IMR-90 (cell line): Measurements from ENCODE around the gene RNF19B. TPM values are rescaled to one million over a fixed set of nuclear protein-coding genes. Genes with fewer than 3 reads are reported as not detected.

ENCODE experiments used
- ATAC-seq: fragments of 200-7000 bp; cut with Tn5 transposase; 2 replicates; pipeline ENCODE4 v1.9.1; 2020; ENCODE audit warnings: low read depth, mild to moderate bottlenecking, moderate library complexity
- BruUV-seq: library from RNA; stranded (reverse); fragments of 400-500 nt; replicated peaks from 2 replicates; lab custom pipeline; 2021; lab: Mats Ljungman, UMichigan
- CTCF ChIA-PET: fragments of 300-600 bp; formaldehyde crosslinking; extraction: SDS; loops from one replicate; lab custom pipeline; 2021; ENCODE audit warnings: antibody characterized with exemption; lab: Yijun Ruan, JAX
- POLR2A ChIA-PET: fragments of 300-600 bp; sonication (Branson Sonifier 250); formaldehyde crosslinking; loops from one replicate; lab custom pipeline; 2022; ENCODE audit warnings: antibody characterized with exemption; ENCODE audit not compliant: unreplicated experiment; lab: Charles Lee
- DNase-seq: peaks from one replicate; pipeline ENCODE4 v3.0.0; 2013
- H2AFZ ChIP-seq: replicated peaks from 2 replicates; pipeline ENCODE3; 2013; ENCODE audit warnings: low read length, mild to moderate bottlenecking; ENCODE audit not compliant: poor library complexity
- H2AK5ac ChIP-seq: 2 replicates; pipeline ENCODE4 v1.6.1; 2013; ENCODE audit warnings: low read depth, low read length, inconsistent platforms
- H2AK9ac ChIP-seq: replicated peaks from 2 replicates; pipeline ENCODE3; 2013; ENCODE audit warnings: mild to moderate bottlenecking, low read depth, low read length, moderate library complexity; ENCODE audit not compliant: poor library complexity
- H2BK120ac ChIP-seq: 2 replicates; pipeline ENCODE4 v1.6.1; 2013; ENCODE audit warnings: low read depth, low read length, inconsistent platforms
- H2BK15ac ChIP-seq: 3 replicates; pipeline ENCODE4 v1.6.1; 2013; ENCODE audit warnings: low read depth, low read length, inconsistent platforms
- H2BK20ac ChIP-seq: 2 replicates; pipeline ENCODE4 v1.6.1; 2013; ENCODE audit warnings: low read depth, mild to moderate bottlenecking, inconsistent platforms, low read length, moderate library complexity
- H2BK5ac ChIP-seq: 2 replicates; pipeline ENCODE4 v1.6.1; 2013; ENCODE audit warnings: mild to moderate bottlenecking, low read depth, low read length, inconsistent platforms; ENCODE audit not compliant: poor library complexity, severe bottlenecking
- H3K14ac ChIP-seq: replicated peaks from 2 replicates; pipeline ENCODE4 v1.6.1; 2013; ENCODE audit warnings: low read depth, low read length, inconsistent platforms
- H3K18ac ChIP-seq: 2 replicates; pipeline ENCODE4 v1.6.1; 2013; ENCODE audit warnings: low read depth, low read length, control low read depth
- H3K23ac ChIP-seq: 2 replicates; pipeline ENCODE4 v1.6.1; 2013; ENCODE audit warnings: low read depth, low read length, inconsistent platforms
- H3K27ac ChIP-seq: 2 replicates; pipeline ENCODE4 v1.5.1; 2013; ENCODE audit warnings: mild to moderate bottlenecking, control low read depth, low read length; ENCODE audit not compliant: insufficient read depth
- H3K27me3 ChIP-seq: 2 replicates; pipeline ENCODE4 v1.6.1; 2013; ENCODE audit warnings: low read length; ENCODE audit not compliant: control insufficient read depth, insufficient read depth
- H3K36me3 ChIP-seq: 2 replicates; pipeline ENCODE4 v1.6.1; 2013; ENCODE audit warnings: low read length, mixed read lengths; ENCODE audit not compliant: control insufficient read depth, insufficient read depth
- H3K4ac ChIP-seq: 2 replicates; pipeline ENCODE4 v1.6.1; 2013; ENCODE audit warnings: low read depth, low read length, inconsistent platforms
- H3K4me1 ChIP-seq: 2 replicates; pipeline ENCODE4 v1.6.1; 2013; ENCODE audit warnings: low read length, mixed read lengths; ENCODE audit not compliant: control insufficient read depth, insufficient read depth
- H3K4me2 ChIP-seq: 2 replicates; pipeline ENCODE4 v1.6.1; 2013; ENCODE audit warnings: low read depth, mild to moderate bottlenecking, control low read depth, low read length, moderate library complexity
- H3K4me3 ChIP-seq: 2 replicates; pipeline ENCODE4 v1.5.1; 2013; ENCODE audit warnings: low read depth, mild to moderate bottlenecking, control low read depth, low read length, moderate library complexity; ENCODE audit not compliant: insufficient read depth
- H3K56ac ChIP-seq: 2 replicates; pipeline ENCODE4 v1.6.1; 2013; ENCODE audit warnings: low read length, inconsistent platforms; ENCODE audit not compliant: insufficient read depth; ENCODE audit errors: extremely low read depth
- H3K79me1 ChIP-seq, 2 experiments: 2 replicates each; pipeline ENCODE4 v1.6.1; 2013; ENCODE audit warnings: low read length in 2 of 2, inconsistent platforms in 1 of 2, low read depth in 1 of 2
- H3K9ac ChIP-seq: 2 replicates; pipeline ENCODE4 v1.6.1; 2013; ENCODE audit warnings: low read depth, low read length, control low read depth
- H3K9me1 ChIP-seq: 2 replicates; pipeline ENCODE4 v1.6.1; 2013; ENCODE audit warnings: low read length, inconsistent platforms; ENCODE audit not compliant: insufficient read depth
- H3K9me3 ChIP-seq: 2 replicates; pipeline ENCODE4 v1.6.1; 2013; ENCODE audit warnings: low read length; ENCODE audit not compliant: control insufficient read depth, insufficient read depth
- H4K20me1 ChIP-seq: 2 replicates; pipeline ENCODE4 v1.6.1; 2013; ENCODE audit warnings: low read length, inconsistent platforms; ENCODE audit not compliant: insufficient read depth
- H4K5ac ChIP-seq: 2 replicates; pipeline ENCODE4 v1.6.1; 2013; ENCODE audit warnings: mild to moderate bottlenecking, low read depth, low read length, control low read depth
- H4K8ac ChIP-seq, 2 experiments: 2 replicates each; pipeline ENCODE4 v1.6.1; 2013; ENCODE audit warnings: low read depth in 2 of 2, low read length in 2 of 2, control low read depth in 1 of 2, inconsistent platforms in 1 of 2
- H4K91ac ChIP-seq: 2 replicates; pipeline ENCODE4 v1.6.1; 2013; ENCODE audit warnings: low read depth, low read length, inconsistent platforms; ENCODE audit not compliant: insufficient read depth
- CHD1 ChIP-seq: IDR thresholded peaks from 2 replicates; pipeline ENCODE4 v1.6.1; 2012; ENCODE audit warnings: low read depth, low read length, improper control_type of control experiment
- POLR2A ChIP-seq: IDR thresholded peaks from 2 replicates; pipeline ENCODE4 v1.6.1; 2012; ENCODE audit warnings: mild to moderate bottlenecking, low read depth, low read length
- RAD21 ChIP-seq: IDR thresholded peaks from 2 replicates; pipeline ENCODE4 v1.6.1; 2012; ENCODE audit warnings: low read length, improper control_type of control experiment
- SMC3 ChIP-seq: fragments of 150-350 bp; IDR thresholded peaks from 2 replicates; pipeline ENCODE4 v1.6.1; 2016; ENCODE audit warnings: low read depth, mild to moderate bottlenecking, antibody characterized with exemption, low read length, moderate library complexity
- WGBS, 2 experiments: methylation state at CpG; one replicate each; pipeline versions ENCODE4 v1.1.5 to v1.1.7; 2013; ENCODE audit warnings: missing lambda C conversion rate in 2 of 2; ENCODE audit not compliant: insufficient read length in 1 of 2; ENCODE audit errors: extremely low coverage in 2 of 2; 5-methylcytosine and 5-hydroxymethylcytosine counted together
- dilution Hi-C: fragments of 300-500 bp; cut with HindIII; formaldehyde crosslinking; loops from one replicate; pipeline ENCODE4 v1.14.3; 2018; ENCODE audit warnings: low sequenced_read_pairs; ENCODE audit not compliant: unreplicated experiment
- in situ Hi-C: fragments of 300-500 bp; cut with MboI; formaldehyde crosslinking; loops from 3 replicates; pipeline ENCODE4 v1.14.3; 2019; ENCODE audit warnings: low sequenced_read_pairs, inconsistent platforms, mixed read lengths
- intact Hi-C: fragments of 100-400 bp; cut with micrococcal nuclease; formaldehyde crosslinking; loops from 2 replicates; pipeline ENCODE4 v1.10.0; 2022
- polyA plus RNA-seq, 3 experiments: library from polyadenylated mRNA; depleted of rRNA; stranded (reverse); fragments of >200 nt; gene quantifications; 2 replicates each; pipeline ENCODE4 v1.2.3, GENCODE V29; 2012; ENCODE audit warnings: low replicate concordance in 1 of 3
- total RNA-seq: library from RNA; depleted of rRNA; stranded (reverse); fragments of >200 nt; gene quantifications from 2 replicates; pipeline ENCODE4 v1.2.3, GENCODE V29; 2012

The RNF19B gene
- total and polyA plus RNA-seq, 2 of the 4 experiments (the other 2 are of a cell fraction) = 10.0 to 11.6 TPM

DNA sequence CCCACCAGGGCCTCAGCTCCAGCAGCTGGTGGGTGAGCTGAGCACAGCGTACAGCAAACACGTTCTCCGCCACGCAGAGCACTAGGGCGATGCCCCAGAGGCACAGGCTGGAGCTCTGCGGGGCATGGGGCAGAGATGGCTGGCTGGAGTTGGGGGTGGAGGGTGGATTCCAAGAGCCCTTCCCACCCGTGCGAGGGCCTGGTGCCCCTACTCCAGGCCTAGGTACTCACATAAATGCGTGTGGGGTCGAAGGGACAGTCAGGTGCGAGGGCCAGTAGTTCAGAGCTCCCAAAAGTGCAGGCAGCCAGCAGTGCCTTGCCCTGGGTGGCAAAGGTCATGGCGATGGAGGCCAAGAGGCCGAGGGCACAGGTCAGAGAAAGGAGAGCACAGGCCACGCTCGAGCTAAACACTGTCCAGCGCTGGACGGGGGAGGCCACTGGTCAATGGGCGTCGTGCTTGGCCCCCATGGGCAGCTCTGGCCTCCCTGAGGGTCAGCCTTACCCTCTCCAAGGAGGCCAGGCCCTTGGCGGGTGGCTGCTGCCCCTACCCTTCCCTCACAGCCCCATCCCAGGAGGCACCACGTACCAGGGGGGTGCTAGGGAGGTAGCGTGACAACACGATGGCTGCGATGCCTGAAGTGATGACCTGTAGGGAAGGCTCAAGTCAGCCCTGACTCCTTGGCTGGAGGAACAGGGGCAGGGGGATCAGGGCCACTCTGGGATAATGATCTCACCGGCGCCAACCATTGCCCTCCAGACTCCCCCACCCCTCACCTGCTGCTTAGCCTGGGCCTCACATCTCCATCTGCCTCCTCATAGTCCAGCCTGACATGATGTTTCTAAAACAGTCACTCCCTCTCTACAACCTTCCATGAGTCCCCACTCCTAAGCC is 69.0 kb downstream of the RNF19B start:
- Histone ChIP-seq H3K4ac (no peak overlapping the region), H4K20me1 (no peaks in the 10 kb centered on the region), H2AFZ (no peak overlapping the region), H2BK5ac (no peak overlapping the region), H3K36me3 (peaks cover 1% of the 10 kb centered on the region; the same call in 1 of the 2 replicates), H2AK9ac (no peak overlapping the region), H4K5ac (no peak overlapping the region), H3K9me3 (peaks cover 2% of the 10 kb centered on the region; the same call in 1 of the 2 replicates), H3K14ac (no peak overlapping the region), H3K9ac (no peak overlapping the region), H3K23ac (no peak overlapping the region), H3K56ac (no peak overlapping the region), H3K9me1 (peaks cover 6% of the 10 kb centered on the region; the same call in 1 of the 2 replicates), H2BK15ac (no peak overlapping the region), H4K91ac (no peak overlapping the region), H3K27ac (no peak overlapping the region), H2BK20ac (no peak overlapping the region), H2AK5ac (no peak overlapping the region), H4K8ac (no peak overlapping the region), H3K4me2 (no peak overlapping the region), H3K27me3 (peaks cover 20% of the 10 kb centered on the region), H3K79me1 (peaks cover 0 to 5% of the 10 kb centered on the region in 2 experiments; a peak in 1 of 4 replicates), H3K4me1 (peaks cover 2% of the 10 kb centered on the region; the same call in 1 of the 2 replicates), H3K18ac (no peak overlapping the region), H3K4me3 (no peak overlapping the region), H2BK120ac (no peak overlapping the region)
- WGBS, 2 experiments = 82% methylated on average over 9 of the region's 26 CpGs; no CpG with 5 or more reads in 1 of the 2 experiments
- no peak for ATAC-seq
- dilution Hi-C loops = no loop called here
- ChIA-PET CTCF (no interaction called here), POLR2A (no interaction called here)
- in situ Hi-C loops = no loop called here
- no peak for DNase-seq
- BruUV-seq = no TSS peak
- TF ChIP-seq CHD1 (no peak), RAD21 (no peak), SMC3 (no peak), POLR2A (no peak)
- intact Hi-C loops = no loop called here
